ENCODE data around the gene TMEM74B.

TMEM74B gene

GRCh38 chr20:1190847-1191246, 6.1 kb upstream of the TMEM74B start:
- no peak overlapping the region for H2AK5ac ChIP-seq (ENCODE audit: low read length)
- peaks cover 0 to 5% of the 10 kb centered on the region in 2 experiments for H3K4me1 ChIP-seq (ENCODE audit: control insufficient read depth in 1 of 2, insufficient read depth in 2 of 2, low read length in 2 of 2)
- H3K4ac ChIP-seq (ENCODE audit: low read depth, low read length): no peak overlapping the region
- no peaks in the 10 kb centered on the region for H3K79me2 ChIP-seq (ENCODE audit: control insufficient read depth, insufficient read depth, low read length, poor library complexity)
- no peak overlapping the region for H3K27ac ChIP-seq (ENCODE audit: low read depth, low read length)
- H3K4me2 ChIP-seq (ENCODE audit: low read length): no peak overlapping the region
- H3K23ac ChIP-seq (ENCODE audit: low read length): peak overlapping the region; percentile 25
- no peak overlapping the region for H2BK120ac ChIP-seq (ENCODE audit: insufficient read depth, low read length, poor library complexity)
- H3K18ac ChIP-seq (ENCODE audit: low read length): no peak overlapping the region
- no CpG with 5 or more reads among the region's 3 CpGs for WGBS (ENCODE audit: extremely low coverage, insufficient coverage, insufficient read length)
- no peaks in the 10 kb centered on the region for H3K27me3 ChIP-seq (ENCODE audit: insufficient read depth, low read length)
- no peak overlapping the region for H2BK5ac ChIP-seq (ENCODE audit: low read depth, low read length, poor library complexity)
- H3K36me3 ChIP-seq (ENCODE audit: control insufficient read depth in 1 of 2, insufficient read depth in 2 of 2, low read length in 2 of 2): no peaks in the 10 kb centered on the region
- H3K4me3 ChIP-seq (ENCODE audit: low read depth, low read length): no peak overlapping the region
- H3K9ac ChIP-seq (ENCODE audit: low read length): no peak overlapping the region
- no peak overlapping the region for H4K8ac ChIP-seq (ENCODE audit: low read depth, low read length)
- H3K14ac ChIP-seq (ENCODE audit: low read length): no peak overlapping the region
- no peak overlapping the region for H2BK12ac ChIP-seq (ENCODE audit: low read length)
- no peak overlapping the region for H4K12ac ChIP-seq (ENCODE audit: low read depth, low read length)
- H3K9me3 ChIP-seq (ENCODE audit: insufficient read depth, low read depth, low read length): peaks cover 5% of the 10 kb centered on the region
- no peaks in the 10 kb centered on the region for H3K79me1 ChIP-seq (ENCODE audit: low read length)
- no peak for DNase-seq
- no peak overlapping the region for H4K91ac ChIP-seq (ENCODE audit: low read depth, low read length)
- H2AFZ ChIP-seq (ENCODE audit: insufficient read depth, low read length, poor library complexity): no peak overlapping the region

GRCh38 chr20:1189827-1190226, 5.0 kb upstream of the TMEM74B start:
- no peak overlapping the region for H3K23ac ChIP-seq (ENCODE audit: low read length)
- H4K12ac ChIP-seq (ENCODE audit: low read depth, low read length): no peak overlapping the region
- no peak overlapping the region for H3K4ac ChIP-seq (ENCODE audit: low read depth, low read length)
- no peak for DNase-seq
- H3K9ac ChIP-seq (ENCODE audit: low read length): no peak overlapping the region
- no peaks in the 10 kb centered on the region for H3K79me1 ChIP-seq (ENCODE audit: low read length)
- peaks cover 0 to 8% of the 10 kb centered on the region in 2 experiments for H3K4me1 ChIP-seq (ENCODE audit: control insufficient read depth in 1 of 2, insufficient read depth in 2 of 2, low read length in 2 of 2)
- no peaks in the 10 kb centered on the region for H3K36me3 ChIP-seq (ENCODE audit: control insufficient read depth in 1 of 2, insufficient read depth in 2 of 2, low read length in 2 of 2)
- no peak overlapping the region for H2AK5ac ChIP-seq (ENCODE audit: low read length)
- H4K91ac ChIP-seq (ENCODE audit: low read depth, low read length): no peak overlapping the region
- H3K4me3 ChIP-seq (ENCODE audit: low read depth, low read length): no peak overlapping the region
- no peak overlapping the region for H3K14ac ChIP-seq (ENCODE audit: low read length)
- H2BK5ac ChIP-seq (ENCODE audit: low read depth, low read length, poor library complexity): no peak overlapping the region
- peaks cover 4% of the 10 kb centered on the region for H3K27me3 ChIP-seq (ENCODE audit: insufficient read depth, low read length)
- H3K4me2 ChIP-seq (ENCODE audit: low read length): no peak overlapping the region
- H3K27ac ChIP-seq (ENCODE audit: low read depth, low read length): no peak overlapping the region
- no peak overlapping the region for H3K18ac ChIP-seq (ENCODE audit: low read length)
- H2BK12ac ChIP-seq (ENCODE audit: low read length): no peak overlapping the region
- H2BK120ac ChIP-seq (ENCODE audit: insufficient read depth, low read length, poor library complexity): no peak overlapping the region
- H4K8ac ChIP-seq (ENCODE audit: low read depth, low read length): no peak overlapping the region
- no peak overlapping the region for H2AFZ ChIP-seq (ENCODE audit: insufficient read depth, low read length, poor library complexity)
- 100% methylated on average over 1 of the region's 1 CpG for WGBS (ENCODE audit: extremely low coverage, insufficient coverage, insufficient read length)
- no peaks in the 10 kb centered on the region for H3K79me2 ChIP-seq (ENCODE audit: control insufficient read depth, insufficient read depth, low read length, poor library complexity)
- H3K9me3 ChIP-seq (ENCODE audit: insufficient read depth, low read depth, low read length): peaks cover 5% of the 10 kb centered on the region

DNA sequence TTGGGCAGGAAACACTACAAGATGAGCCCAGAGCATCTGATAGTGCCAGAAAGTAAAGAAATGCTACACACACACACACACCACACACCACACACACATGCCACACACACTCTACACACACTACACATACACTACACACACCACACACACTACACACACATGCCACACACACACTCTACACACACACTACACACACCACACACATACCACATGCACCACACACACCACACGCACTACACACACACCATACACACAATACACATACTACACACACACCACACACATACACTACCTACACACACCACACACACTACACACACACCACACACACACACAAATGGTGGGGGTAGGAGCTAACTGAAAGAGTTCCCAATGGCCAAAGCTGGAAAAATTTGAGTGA, 3.6 kb upstream of the TMEM74B start:
- Histone ChIP-seq H3K14ac (ENCODE audit: low read length) (no peak overlapping the region), H3K18ac (ENCODE audit: low read length) (no peak overlapping the region), H2AK5ac (ENCODE audit: low read length) (no peak overlapping the region), H3K79me2 (ENCODE audit: control insufficient read depth, insufficient read depth, low read length, poor library complexity) (no peaks in the 10 kb centered on the region), H2BK5ac (ENCODE audit: low read depth, low read length, poor library complexity) (no peak overlapping the region), H4K8ac (ENCODE audit: low read depth, low read length) (no peak overlapping the region), H3K36me3 (ENCODE audit: control insufficient read depth in 1 of 2, insufficient read depth in 2 of 2, low read length in 2 of 2) (no peaks in the 10 kb centered on the region), H3K9me3 (ENCODE audit: insufficient read depth, low read depth, low read length) (peaks cover 7% of the 10 kb centered on the region), H3K27me3 (ENCODE audit: insufficient read depth, low read length) (peaks cover 18% of the 10 kb centered on the region), H3K79me1 (ENCODE audit: low read length) (no peaks in the 10 kb centered on the region), H2BK12ac (ENCODE audit: low read length) (no peak overlapping the region), H3K23ac (ENCODE audit: low read length) (peak overlapping the region; percentile 97), H3K4me1 (ENCODE audit: control insufficient read depth in 1 of 2, insufficient read depth in 2 of 2, low read length in 2 of 2) (peaks cover 0 to 8% of the 10 kb centered on the region in 2 experiments), H2BK120ac (ENCODE audit: insufficient read depth, low read length, poor library complexity) (no peak overlapping the region), H2AFZ (ENCODE audit: insufficient read depth, low read length, poor library complexity) (no peak overlapping the region), H3K27ac (ENCODE audit: low read depth, low read length) (no peak overlapping the region), H3K4me2 (ENCODE audit: low read length) (no peak overlapping the region), H3K4ac (ENCODE audit: low read depth, low read length) (no peak overlapping the region), H3K9ac (ENCODE audit: low read length) (no peak overlapping the region), H4K12ac (ENCODE audit: low read depth, low read length) (no peak overlapping the region), H3K4me3 (ENCODE audit: low read depth, low read length) (peak overlapping the region; percentile 16), H4K91ac (ENCODE audit: low read depth, low read length) (no peak overlapping the region)
- WGBS (ENCODE audit: extremely low coverage, insufficient coverage, insufficient read length): 100% methylated on average over 1 of the region's 1 CpG
- no peak for DNase-seq

DNA sequence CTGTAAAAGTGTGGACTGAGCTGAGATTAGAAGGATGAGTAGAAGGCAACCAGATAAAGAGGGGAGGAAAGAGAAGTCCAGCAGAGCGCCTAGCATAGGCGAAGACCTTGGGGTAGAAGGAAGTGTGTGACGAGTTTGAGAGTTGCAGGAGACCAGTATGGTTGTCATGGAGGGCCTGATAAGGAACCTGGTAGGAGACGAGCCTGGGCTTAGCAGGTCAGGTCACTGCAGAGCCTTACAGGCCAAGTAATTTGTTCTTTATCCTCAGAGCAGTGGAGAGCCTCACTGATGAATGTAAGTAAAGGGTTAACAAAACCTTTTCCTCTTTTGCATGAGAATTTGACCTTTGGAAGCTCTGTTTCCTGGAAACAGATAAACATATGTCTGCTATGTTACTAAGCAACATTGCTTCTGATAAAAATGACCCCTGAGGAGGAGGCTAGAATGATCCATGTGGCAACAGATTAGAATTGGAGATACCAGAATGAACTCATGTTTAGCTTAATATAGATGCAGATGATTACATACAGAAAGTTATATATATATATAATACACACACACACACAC, 2.9 kb upstream of the TMEM74B start:
- no peak overlapping the region for H4K8ac ChIP-seq (ENCODE audit: low read depth, low read length)
- no peak overlapping the region for H3K4me2 ChIP-seq (ENCODE audit: low read length)
- no peaks in the 10 kb centered on the region for H3K79me2 ChIP-seq (ENCODE audit: control insufficient read depth, insufficient read depth, low read length, poor library complexity)
- no peak overlapping the region for H3K27ac ChIP-seq (ENCODE audit: low read depth, low read length)
- peaks cover 0 to 8% of the 10 kb centered on the region in 2 experiments for H3K4me1 ChIP-seq (ENCODE audit: control insufficient read depth in 1 of 2, insufficient read depth in 2 of 2, low read length in 2 of 2)
- H3K9ac ChIP-seq (ENCODE audit: low read length): no peak overlapping the region
- no peaks in the 10 kb centered on the region for H3K36me3 ChIP-seq (ENCODE audit: control insufficient read depth in 1 of 2, insufficient read depth in 2 of 2, low read length in 2 of 2)
- no peak overlapping the region for H2AK5ac ChIP-seq (ENCODE audit: low read length)
- no CpG with 5 or more reads among the region's 4 CpGs for WGBS (ENCODE audit: extremely low coverage, insufficient coverage, insufficient read length)
- DNase-seq: peak; percentile 62 to 91
- no peak overlapping the region for H2BK12ac ChIP-seq (ENCODE audit: low read length)
- H3K27me3 ChIP-seq (ENCODE audit: insufficient read depth, low read length): peaks cover 18% of the 10 kb centered on the region
- no peak overlapping the region for H3K18ac ChIP-seq (ENCODE audit: low read length)
- H3K9me3 ChIP-seq (ENCODE audit: insufficient read depth, low read depth, low read length): peaks cover 7% of the 10 kb centered on the region
- no peak overlapping the region for H2AFZ ChIP-seq (ENCODE audit: insufficient read depth, low read length, poor library complexity)
- H2BK5ac ChIP-seq (ENCODE audit: low read depth, low read length, poor library complexity): no peak overlapping the region
- H3K4ac ChIP-seq (ENCODE audit: low read depth, low read length): no peak overlapping the region
- no peak overlapping the region for H4K91ac ChIP-seq (ENCODE audit: low read depth, low read length)
- no peak overlapping the region for H4K12ac ChIP-seq (ENCODE audit: low read depth, low read length)
- H3K4me3 ChIP-seq (ENCODE audit: low read depth, low read length): no peak overlapping the region
- no peak overlapping the region for H3K14ac ChIP-seq (ENCODE audit: low read length)
- H3K79me1 ChIP-seq (ENCODE audit: low read length): no peaks in the 10 kb centered on the region
- H2BK120ac ChIP-seq (ENCODE audit: insufficient read depth, low read length, poor library complexity): no peak overlapping the region
- no peak overlapping the region for H3K23ac ChIP-seq (ENCODE audit: low read length)

Data from trophoblast cell (in vitro differentiated cells and primary cell).